Measurements from ENCODE around the gene ERGIC3.

ERGIC3 gene

GRCh38 chr20:35582131-35582530, 40.3 kb downstream of the ERGIC3 start:
- TF ChIP-seq CTCF (IDR thresholded peaks at IDR 0.05; ENCODE audit: low read depth, low read length): no peak
- in situ Hi-C loops (cut with HindIII; ENCODE audit: low sequenced_read_pairs): no loop called here
- no peak overlapping the region for H3K4me3 ChIP-seq (ENCODE audit: low read depth, low read length)
- no peak for DNase-seq (ENCODE audit: low read depth, low spot score)

GRCh38 chr20:35582741-35583404, 41.0 kb downstream of the ERGIC3 start:
- no peak for DNase-seq (ENCODE audit: low read depth, low spot score)
- no peak overlapping the region for H3K4me3 ChIP-seq (ENCODE audit: low read depth, low read length)
- in situ Hi-C loops (cut with HindIII; ENCODE audit: low sequenced_read_pairs): no loop called here
- TF ChIP-seq CTCF (IDR thresholded peaks at IDR 0.05; ENCODE audit: low read depth, low read length): no peak

GRCh38 chr20:35583636-35584560, 42.0 kb downstream of the ERGIC3 start:
- in situ Hi-C loops (cut with HindIII; ENCODE audit: low sequenced_read_pairs): no loop called here
- no peak overlapping the region for H3K4me3 ChIP-seq (ENCODE audit: low read depth, low read length)
- no peak for DNase-seq (ENCODE audit: low read depth, low spot score)
- no peak for TF ChIP-seq CTCF (IDR thresholded peaks at IDR 0.05; ENCODE audit: low read depth, low read length)

GRCh38 chr20:35586751-35587425, 45.0 kb downstream of the ERGIC3 start:
- in situ Hi-C loops (cut with HindIII; ENCODE audit: low sequenced_read_pairs): no loop called here
- no peak overlapping the region for H3K4me3 ChIP-seq (ENCODE audit: low read depth, low read length)
- TF ChIP-seq CTCF (IDR thresholded peaks at IDR 0.05; ENCODE audit: low read depth, low read length): no peak
- DNase-seq (ENCODE audit: low read depth, low spot score): no peak

GRCh38 chr20:35587436-35587835, 45.6 kb downstream of the ERGIC3 start:
- no peak overlapping the region for H3K4me3 ChIP-seq (ENCODE audit: low read depth, low read length)
- in situ Hi-C loops (cut with HindIII; ENCODE audit: low sequenced_read_pairs): no loop called here
- no peak for TF ChIP-seq CTCF (IDR thresholded peaks at IDR 0.05; ENCODE audit: low read depth, low read length)
- no peak for DNase-seq (ENCODE audit: low read depth, low spot score)

GRCh38 chr20:35588397-35588796, 46.5 kb downstream of the ERGIC3 start:
- TF ChIP-seq CTCF (IDR thresholded peaks at IDR 0.05; ENCODE audit: low read depth, low read length): no peak
- in situ Hi-C loops (cut with HindIII; ENCODE audit: low sequenced_read_pairs): no loop called here
- no peak for DNase-seq (ENCODE audit: low read depth, low spot score)
- H3K4me3 ChIP-seq (ENCODE audit: low read depth, low read length): no peak overlapping the region
